GM18909 (cell line): Measurements from ENCODE around the gene TRAF7.

Source experiments
- ATAC-seq: cut with Tn5 transposase; IDR thresholded peaks from one replicate; pipeline ENCODE4 v1.9.1; 2021; ENCODE audit warnings: mild to moderate bottlenecking; ENCODE audit not compliant: unreplicated experiment, poor library complexity

TRAF7 gene

GRCh38 chr16:2145843-2146242, 9.7 kb upstream of the TRAF7 start:
- no peak for ATAC-seq

- ATAC-seq = no peak
Observed at GRCh38 chr16:2147378-2147777, 8.2 kb upstream of the TRAF7 start.

GRCh38 chr16:2147981-2148671, 7.5 kb upstream of the TRAF7 start, which contains the start of gene RAB26:
Gene RAB26 (plus strand): TSS chr16:2148625. CDS start chr16:2148784, 159 bp downstream.
- no peak for ATAC-seq

- ATAC-seq = no peak
Observed at GRCh38 chr16:2148714-2149629, 6.6 kb upstream of the TRAF7 start.

- no peak for ATAC-seq
Observed at GRCh38 chr16:2149630-2150417, 5.8 kb upstream of the TRAF7 start.

GRCh38 chr16:2150418-2151187, 5.0 kb upstream of the TRAF7 start:
- no peak for ATAC-seq

- ATAC-seq = no peak
Observed at GRCh38 chr16:2151188-2152091, 4.1 kb upstream of the TRAF7 start.

GRCh38 chr16:2152695-2153506, 2.7 kb upstream of the TRAF7 start:
- no peak for ATAC-seq

GRCh38 chr16:2154533-2155090, 970 bp upstream of the TRAF7 start:
- no peak for ATAC-seq

- no peak for ATAC-seq
Observed at GRCh38 chr16:2155977-2156848, 631 bp downstream of the TRAF7 start.

- no peak for ATAC-seq
Observed at GRCh38 chr16:2156849-2157224, 1.3 kb downstream of the TRAF7 start.

GRCh38 chr16:2157480-2158261, 2.1 kb downstream of the TRAF7 start:
- ATAC-seq = no peak

GRCh38 chr16:2158262-2158638, 2.7 kb downstream of the TRAF7 start:
- ATAC-seq = no peak

GRCh38 chr16:2159175-2159838, 3.7 kb downstream of the TRAF7 start:
- ATAC-seq = no peak

- ATAC-seq = no peak
Observed at GRCh38 chr16:2160915-2161551, 5.5 kb downstream of the TRAF7 start.
